Suprapubic skin (tissue), 4 donors: ENCODE data around the gene ATP6AP1.

ENCODE experiments used
- POLR2A ChIP-seq, 2 donors: fragments of 450-650 bp; IDR thresholded peaks; one replicate each; pipeline ENCODE4 v1.6.1; 2017; ENCODE audit warnings: antibody characterized with exemption in 2 of 2, mild to moderate bottlenecking in 2 of 2, moderate library complexity in 2 of 2
- POLR2AphosphoS5 ChIP-seq, 3 donors: sonication (generic); formaldehyde crosslinking; IDR thresholded peaks; one replicate each; pipeline ENCODE4 v1.6.1; 2017; ENCODE audit warnings: antibody characterized with exemption in 3 of 3
- TF ChIP-seq, protein P1 (sequence below), 2 donors: fragments of 200-600 bp in 1 of 2; fragments of 450-650 bp in 1 of 2; sonication (generic) in 1 of 2; IDR thresholded peaks; one replicate each; pipeline ENCODE4 v1.5.1; 2016 to 2019; ENCODE audit warnings: antibody characterized with exemption in 2 of 2, mild to moderate bottlenecking in 1 of 2, moderate library complexity in 1 of 2

DNA sequence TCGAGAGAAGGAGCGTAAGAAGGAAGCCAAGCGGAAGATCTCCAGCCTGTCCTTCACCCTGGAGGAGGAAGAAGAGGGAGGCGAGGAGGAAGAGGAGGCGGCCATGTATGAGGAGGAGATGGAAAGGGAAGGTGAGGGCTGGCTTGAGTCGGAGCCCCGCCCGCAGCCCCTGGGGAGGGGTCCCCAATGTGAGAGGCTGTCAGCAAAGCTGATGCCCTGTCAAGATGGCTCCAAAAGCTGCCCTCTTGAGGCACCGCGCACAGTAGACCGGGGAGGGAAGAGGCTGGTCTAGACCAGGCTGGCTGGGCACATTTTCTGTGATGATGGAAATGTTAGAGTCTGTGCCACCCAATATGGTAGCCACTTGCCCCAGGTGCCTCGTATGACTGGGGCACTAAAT is 18.0 kb downstream of the ATP6AP1 start:
- TF ChIP-seq, protein P1, sequence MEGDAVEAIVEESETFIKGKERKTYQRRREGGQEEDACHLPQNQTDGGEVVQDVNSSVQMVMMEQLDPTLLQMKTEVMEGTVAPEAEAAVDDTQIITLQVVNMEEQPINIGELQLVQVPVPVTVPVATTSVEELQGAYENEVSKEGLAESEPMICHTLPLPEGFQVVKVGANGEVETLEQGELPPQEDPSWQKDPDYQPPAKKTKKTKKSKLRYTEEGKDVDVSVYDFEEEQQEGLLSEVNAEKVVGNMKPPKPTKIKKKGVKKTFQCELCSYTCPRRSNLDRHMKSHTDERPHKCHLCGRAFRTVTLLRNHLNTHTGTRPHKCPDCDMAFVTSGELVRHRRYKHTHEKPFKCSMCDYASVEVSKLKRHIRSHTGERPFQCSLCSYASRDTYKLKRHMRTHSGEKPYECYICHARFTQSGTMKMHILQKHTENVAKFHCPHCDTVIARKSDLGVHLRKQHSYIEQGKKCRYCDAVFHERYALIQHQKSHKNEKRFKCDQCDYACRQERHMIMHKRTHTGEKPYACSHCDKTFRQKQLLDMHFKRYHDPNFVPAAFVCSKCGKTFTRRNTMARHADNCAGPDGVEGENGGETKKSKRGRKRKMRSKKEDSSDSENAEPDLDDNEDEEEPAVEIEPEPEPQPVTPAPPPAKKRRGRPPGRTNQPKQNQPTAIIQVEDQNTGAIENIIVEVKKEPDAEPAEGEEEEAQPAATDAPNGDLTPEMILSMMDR (IDR thresholded peaks at IDR 0.05): no peak
- TF ChIP-seq POLR2AphosphoS5 (IDR thresholded peaks at IDR 0.05) (no peak), POLR2A (IDR thresholded peaks at IDR 0.05) (no peak)
